ENCODE results near the gene RPN1.

The RPN1 gene

DNA sequence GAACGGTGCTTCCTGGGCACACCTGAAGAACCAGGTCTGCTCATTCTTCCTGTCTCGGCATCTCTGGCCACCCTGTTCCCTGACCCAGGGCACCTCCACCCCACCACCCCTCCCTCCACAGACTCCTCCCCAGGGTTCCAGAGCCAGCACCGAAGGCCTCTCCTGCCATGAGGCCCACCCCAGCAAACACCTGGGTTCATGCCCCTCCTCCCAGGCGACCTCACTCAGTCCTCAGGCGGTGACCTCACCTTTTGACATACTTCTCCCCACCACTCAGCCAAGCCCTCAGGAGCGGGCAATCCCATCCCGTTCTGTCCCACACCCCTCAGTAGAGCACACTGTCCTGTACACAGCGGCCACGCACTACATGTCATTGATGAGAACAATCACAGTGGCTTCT is 72.3 kb downstream of the RPN1 start:
- DNase-seq (ENCODE audit: low read depth), result no peak

- no peak for DNase-seq (ENCODE audit: low read depth)
Measured at GRCh38 chr3:128577711-128578110, 72.9 kb downstream of the RPN1 start.

GRCh38 chr3:128576290-128576689 is 74.3 kb downstream of the RPN1 start:
- no peak for DNase-seq (ENCODE audit: low read depth)

DNA sequence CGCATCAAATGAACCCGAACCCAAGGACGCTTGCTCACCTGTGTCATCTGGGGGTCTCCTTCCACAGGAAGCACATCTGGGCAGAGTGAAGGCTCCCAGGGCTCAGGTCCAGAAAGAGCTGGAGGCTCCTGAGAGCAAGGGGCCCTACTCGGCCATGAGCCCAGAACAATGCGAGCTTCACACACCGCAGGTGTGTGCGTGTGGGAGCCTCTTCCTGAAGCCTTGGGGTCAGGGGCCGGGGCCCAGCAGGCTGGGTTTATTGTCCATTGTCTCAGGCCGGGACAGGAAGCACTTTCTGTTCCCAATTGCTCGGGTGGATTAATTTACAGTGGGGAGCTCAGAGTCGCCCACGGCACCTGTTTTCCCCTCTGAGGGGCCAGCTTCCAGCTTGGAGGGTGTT is 74.8 kb downstream of the RPN1 start:
- DNase-seq (ENCODE audit: low read depth), result no peak

DNA sequence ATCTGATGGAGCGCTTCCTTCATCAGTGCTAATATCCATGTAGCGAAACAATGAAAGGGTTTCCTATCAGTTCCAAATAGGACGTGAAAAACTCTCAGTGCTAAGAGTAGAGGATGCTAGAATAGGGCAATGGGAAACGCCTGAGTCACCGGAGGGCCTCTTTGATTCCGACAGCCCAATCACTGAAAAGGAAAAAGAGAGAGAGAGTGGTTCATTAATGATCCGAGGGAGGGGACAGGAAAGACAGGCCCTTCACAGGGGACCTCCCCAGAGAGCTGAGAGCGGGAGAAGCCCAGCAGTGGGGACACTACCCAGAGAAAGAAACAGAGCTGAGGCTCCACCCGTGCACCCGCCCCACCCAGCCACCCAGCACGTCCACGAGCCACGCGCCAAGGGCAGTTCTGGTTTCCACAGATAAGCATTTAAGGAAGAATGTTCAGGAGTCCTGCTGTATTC is 76.9 kb downstream of the RPN1 start:
- no peak for DNase-seq (ENCODE audit: low read depth)

- no peak for DNase-seq (ENCODE audit: low read depth)
Measured at GRCh38 chr3:128573160-128573559, 77.5 kb downstream of the RPN1 start.

DNA sequence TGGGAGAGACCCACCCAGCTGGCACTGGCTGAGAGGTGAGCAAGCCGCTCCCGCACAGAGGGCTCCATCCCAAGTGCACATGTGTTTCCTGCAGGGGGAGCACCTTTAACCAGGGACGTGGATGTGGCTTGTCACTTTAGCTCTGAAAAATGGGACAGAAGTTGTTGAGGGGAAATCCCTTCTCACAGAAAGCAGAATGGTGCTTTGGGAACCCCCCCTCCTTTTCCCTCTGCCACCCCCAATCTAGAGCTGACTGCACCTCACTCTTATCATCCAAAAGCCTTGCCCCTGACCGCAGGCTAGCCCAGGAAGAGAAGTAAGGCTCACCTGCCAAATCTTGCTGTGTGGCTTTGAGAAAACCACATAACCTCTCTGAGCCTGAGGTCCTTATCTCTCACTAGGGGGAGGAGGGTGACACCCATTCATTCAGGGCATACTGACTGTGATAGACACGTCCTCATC is 77.9 kb downstream of the RPN1 start:
- no peak for DNase-seq (ENCODE audit: low read depth)

- no peak for DNase-seq (ENCODE audit: low read depth)
Measured at GRCh38 chr3:128572013-128572412, 78.6 kb downstream of the RPN1 start.
